GM18951 (cell line): ENCODE results near the gene CACNA2D4.

Experiments
- POLR2A ChIP-seq: IDR thresholded peaks from 4 replicates; pipeline ENCODE4 v1.6.1; 2011; ENCODE audit warnings: mild to moderate bottlenecking; ENCODE audit not compliant: insufficient read length, insufficient read depth; ENCODE audit errors: extremely low read depth
- in situ Hi-C: fragments of 300-500 bp; cut with MboI; formaldehyde crosslinking; loops from one replicate; pipeline ENCODE4 v1.12.0; 2022; ENCODE audit warnings: low sequenced_read_pairs, mixed read lengths, inconsistent platforms; ENCODE audit not compliant: unreplicated experiment

CACNA2D4 gene

DNA sequence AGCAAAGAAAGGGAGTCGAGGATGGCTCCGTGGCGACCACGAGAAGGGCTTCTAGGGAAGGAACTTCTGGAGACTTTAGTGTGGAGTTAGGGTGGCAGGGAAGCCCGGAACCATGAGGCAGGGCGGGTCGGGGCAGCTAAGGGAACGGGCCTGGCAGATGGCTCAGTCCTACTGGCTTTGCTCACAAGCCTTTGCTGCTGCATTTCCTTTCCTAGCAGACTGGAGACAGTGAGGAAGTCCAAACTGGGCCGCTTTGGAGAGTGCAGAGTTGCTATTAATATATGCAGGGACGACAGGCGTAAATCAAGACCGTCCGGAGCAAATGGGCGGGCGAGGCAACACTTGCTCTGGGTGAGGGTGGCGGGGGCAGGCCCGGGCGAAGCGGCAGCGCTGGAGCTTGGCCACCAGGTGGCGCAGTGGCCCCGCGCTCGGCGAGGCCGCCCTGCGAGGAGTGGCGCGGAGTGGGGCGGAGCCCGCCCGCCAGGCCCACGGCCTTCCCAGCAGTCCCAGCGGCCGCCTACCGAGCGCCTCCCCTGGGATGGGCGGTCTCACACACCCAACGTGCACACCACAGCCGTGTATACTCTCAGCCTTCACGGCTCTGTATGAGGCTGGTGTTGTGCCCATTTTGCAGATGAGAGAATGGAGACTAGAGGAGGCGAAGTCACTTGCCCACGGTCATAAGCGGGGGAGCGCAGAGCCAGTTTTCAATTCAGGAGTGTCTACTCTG, 122.5 kb downstream of the CACNA2D4 start:
- in situ Hi-C loops: no loop called here
- TF ChIP-seq POLR2A: peak; percentile 91

DNA sequence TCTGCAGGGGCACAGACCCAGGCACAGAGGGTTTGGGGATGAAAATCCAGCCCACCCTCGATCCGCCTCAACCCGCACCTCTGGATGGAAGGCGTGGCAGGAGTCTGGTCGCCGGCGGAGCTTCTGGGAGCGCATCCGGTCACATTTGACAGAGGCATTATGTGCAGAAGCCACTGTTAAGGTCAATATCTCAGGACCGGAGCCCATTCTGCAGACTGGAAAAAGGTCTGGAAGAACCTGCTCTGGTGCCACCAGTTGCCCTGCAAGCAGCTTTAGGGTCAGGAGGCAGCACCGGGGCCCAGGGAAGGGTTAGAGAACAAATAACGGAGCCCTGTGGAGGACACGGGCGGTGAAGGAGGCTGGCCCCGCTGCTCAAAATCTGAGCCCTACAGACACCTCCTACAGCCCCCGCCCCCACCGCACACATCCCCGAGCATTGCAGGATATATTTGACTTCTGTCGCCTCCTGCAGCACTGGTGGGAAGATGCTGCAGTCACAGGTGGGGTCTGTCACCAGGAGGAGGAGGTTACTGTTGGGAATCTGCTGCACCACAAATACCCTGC, 123.1 kb downstream of the CACNA2D4 start:
- in situ Hi-C loops: no loop called here
- no peak for TF ChIP-seq POLR2A

DNA sequence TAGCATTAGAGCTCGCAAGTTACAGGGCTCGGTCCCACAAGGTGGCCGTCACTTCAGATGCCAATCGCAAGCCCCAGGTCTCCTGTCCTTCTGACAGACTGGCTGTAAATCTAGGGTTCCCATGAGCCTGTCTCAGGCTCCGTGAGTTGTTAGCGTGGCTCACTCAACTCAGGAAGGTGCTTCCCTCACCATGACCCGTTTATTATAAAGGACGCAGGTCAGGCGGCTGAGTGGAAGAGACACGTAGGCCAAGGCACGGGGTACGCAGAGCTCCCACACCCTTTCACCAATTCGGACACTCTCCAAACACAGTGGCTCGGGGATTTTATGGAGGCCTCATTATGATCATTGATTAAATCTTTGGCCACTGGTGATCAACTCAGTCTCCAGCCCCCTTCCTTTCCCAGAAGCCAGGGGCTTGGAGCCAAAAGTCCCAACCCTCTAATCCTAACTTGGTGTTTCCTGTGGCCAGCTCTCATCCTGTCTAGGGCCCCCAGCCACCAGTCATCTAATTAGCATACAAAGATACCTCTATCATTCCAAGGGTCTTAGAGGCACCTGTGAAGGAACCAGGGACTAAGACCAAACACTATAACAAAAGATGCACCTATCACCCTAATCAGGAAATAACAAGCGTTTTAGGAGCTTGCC, 123.9 kb downstream of the CACNA2D4 start:
- in situ Hi-C loops: loop anchor here (5.0 kb wide), 2 partner anchors 143 to 147 kb away; no protein-coding TSS in a partner anchor
- no peak for TF ChIP-seq POLR2A

DNA sequence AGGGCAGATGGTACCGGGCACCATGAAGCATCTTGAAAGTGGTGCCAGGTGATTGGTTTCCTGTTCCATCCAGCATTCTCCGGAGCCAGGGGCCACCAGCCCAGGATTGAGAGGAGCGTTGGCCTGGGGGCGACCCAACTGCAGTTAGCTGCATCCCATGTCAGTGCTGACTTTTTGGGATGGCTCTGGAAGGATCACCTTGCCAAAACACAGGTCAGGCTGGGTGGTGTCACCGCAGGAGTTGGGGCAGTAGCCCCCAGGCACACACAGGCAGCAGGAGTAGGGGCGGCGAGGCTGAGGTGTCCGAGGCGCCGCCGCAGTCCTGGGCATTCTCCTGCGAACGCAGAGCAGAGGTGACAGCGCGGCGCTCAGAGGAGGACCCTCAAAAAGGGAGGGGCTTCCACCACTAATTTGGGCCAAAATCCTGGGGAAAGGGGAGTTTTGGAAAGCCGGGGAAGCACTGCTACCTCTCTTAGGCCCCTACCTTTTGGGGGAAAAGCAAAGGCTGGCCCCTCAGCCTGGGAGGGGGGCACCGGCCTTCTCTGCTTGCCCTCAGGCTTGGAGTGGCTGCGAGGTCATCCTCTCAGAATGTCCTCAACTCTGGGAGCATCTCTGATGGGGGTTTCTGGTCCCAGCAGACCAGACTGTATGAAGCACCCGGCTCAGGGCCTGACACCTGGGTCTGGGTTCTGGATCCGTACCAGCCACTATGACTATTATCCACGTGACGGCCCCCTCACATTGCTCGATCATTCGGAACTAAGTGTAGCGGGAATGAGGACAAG, 124.8 kb downstream of the CACNA2D4 start:
- no peak for TF ChIP-seq POLR2A
- in situ Hi-C loops: loop anchor here (5.0 kb wide), 2 partner anchors 144 to 146 kb away; no protein-coding TSS in a partner anchor

DNA sequence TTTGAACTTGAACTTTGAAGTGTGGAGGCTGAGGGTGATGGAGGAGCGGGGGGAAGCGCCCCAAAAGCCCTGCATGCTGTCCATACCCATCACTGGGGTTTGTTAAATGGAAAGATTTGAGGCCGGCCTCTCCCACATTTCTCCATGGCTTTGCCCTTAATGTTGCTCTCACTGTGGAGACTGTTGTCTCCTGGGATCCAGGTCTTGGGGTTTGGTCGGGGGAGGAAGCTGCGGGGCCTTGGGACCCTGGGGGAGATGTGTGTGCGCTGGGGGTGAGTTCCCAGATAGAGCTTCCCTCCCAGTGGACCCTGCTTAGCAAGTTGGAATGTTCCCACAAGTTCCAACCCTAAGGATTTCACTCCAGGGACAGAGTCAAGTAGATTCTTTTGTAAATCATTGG, 126.0 kb downstream of the CACNA2D4 start:
- no peak for TF ChIP-seq POLR2A
- in situ Hi-C loops: loop anchor here (5.0 kb wide), 2 partner anchors 145 kb away; no protein-coding TSS in a partner anchor

GRCh38 chr12:1791104-1791841, 127.2 kb downstream of the CACNA2D4 start:
- no peak for TF ChIP-seq POLR2A
- in situ Hi-C loops: loop anchor here (5.0 kb wide), 2 partner anchors 144 to 146 kb away; no protein-coding TSS in a partner anchor

DNA sequence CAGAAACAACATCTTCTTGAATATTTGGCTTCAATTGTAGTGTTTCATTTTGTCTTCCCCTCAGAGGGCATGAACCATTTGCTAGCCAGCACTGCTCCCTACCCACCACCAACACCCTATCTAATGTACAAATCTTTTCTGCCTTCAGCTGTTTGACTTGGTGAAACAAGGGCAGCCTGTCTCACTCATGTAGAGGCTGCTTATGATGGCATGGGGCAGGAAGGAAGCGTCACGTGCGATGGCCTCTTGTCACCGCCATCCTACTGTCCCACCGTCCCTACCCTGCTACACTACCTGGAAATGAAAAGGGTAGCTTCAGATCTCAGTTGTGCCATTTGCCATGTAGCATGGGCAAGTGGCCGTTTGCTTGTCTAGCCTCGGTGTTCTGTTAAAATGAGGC, 128.0 kb downstream of the CACNA2D4 start:
- TF ChIP-seq POLR2A: no peak
- in situ Hi-C loops: loop anchor here (5.0 kb wide), 2 partner anchors 143 to 147 kb away; no protein-coding TSS in a partner anchor

- in situ Hi-C loops: no loop called here
Observed at GRCh38 chr12:1787714-1788113, 130.7 kb downstream of the CACNA2D4 start.

GRCh38 chr12:1782215-1782614, 136.2 kb downstream of the CACNA2D4 start:
- in situ Hi-C loops: no loop called here
- no peak for TF ChIP-seq POLR2A

More at GRCh38 chr12:1787714-1788113, 130.7 kb downstream of the CACNA2D4 start:
- TF ChIP-seq POLR2A: no peak

DNA sequence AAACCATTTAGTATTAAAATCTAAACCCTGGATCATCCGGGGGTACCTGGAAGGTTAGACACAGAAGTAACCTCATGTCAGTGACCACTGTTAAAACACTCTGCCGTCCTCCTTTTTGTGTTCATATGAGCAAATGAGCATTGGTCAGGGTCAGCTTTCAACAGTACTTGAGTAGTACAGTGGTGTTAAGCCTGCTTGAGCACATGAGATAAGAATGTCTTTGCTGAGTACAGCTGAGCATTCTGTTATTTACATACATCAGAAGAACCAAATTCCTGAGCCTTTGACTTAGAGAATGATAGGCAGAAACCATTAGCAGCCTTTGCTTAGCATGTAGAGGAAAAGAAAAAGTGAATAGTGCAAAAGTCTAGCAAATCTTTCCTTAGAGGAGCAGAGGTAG, 136.7 kb downstream of the CACNA2D4 start:
- in situ Hi-C loops: no loop called here
- TF ChIP-seq POLR2A: no peak

GRCh38 chr12:1779783-1780182, 138.7 kb downstream of the CACNA2D4 start:
- no peak for TF ChIP-seq POLR2A
- in situ Hi-C loops: no loop called here

- in situ Hi-C loops: no loop called here
- TF ChIP-seq POLR2A: no peak
Observed at GRCh38 chr12:1778911-1779310, 139.5 kb downstream of the CACNA2D4 start.
